ACHN (cell line): ENCODE results near the gene PIEZO1.
"Not testable (repeated sequence)": the region's sequence is repeated elsewhere in the genome, so short reads cannot be mapped to it uniquely, and the experiment has no call there.

Experiments
- DNase-seq: peaks from one replicate; pipeline ENCODE4 v3.0.0-alpha.2; 2015
- in situ Hi-C: cut with HindIII; loops from 2 replicates; pipeline ENCODE4 v1.10.0; 2017; ENCODE audit warnings: low sequenced_read_pairs, low pct_ligation_motif_present, low pct_unique_long_range_greater_than_20kb

PIEZO1 gene

DNA sequence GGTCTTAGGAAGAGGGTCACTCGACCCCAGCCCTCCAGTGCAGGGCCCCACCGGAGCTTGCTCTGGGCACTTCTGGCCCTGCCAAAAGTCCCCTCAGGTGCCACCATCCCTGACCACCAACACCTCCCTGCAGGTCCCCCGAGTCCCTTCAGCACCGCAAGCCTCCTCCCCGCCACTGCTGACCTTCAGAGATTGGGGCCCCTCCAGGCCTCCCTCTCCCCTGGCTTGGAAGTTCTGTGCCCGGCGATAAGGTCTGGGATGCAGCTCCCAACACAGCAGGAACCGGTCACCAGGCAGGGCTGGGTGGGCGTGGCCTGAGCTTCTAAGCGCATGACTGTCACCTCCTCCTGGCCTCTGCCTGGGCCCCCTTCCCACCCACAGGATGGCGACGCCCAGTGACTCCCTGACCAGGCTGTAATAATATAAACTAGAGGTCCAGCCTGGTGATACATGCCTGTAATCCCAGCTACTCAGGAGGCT is 11.2 kb downstream of the PIEZO1 start:
- peak; percentile 46 for DNase-seq
- in situ Hi-C loops = loop anchor here (25.0 kb wide), 1 partner anchor 88 kb away; the partner anchor contains the start of genes GALNS, PABPN1L and TRAPPC2L

DNA sequence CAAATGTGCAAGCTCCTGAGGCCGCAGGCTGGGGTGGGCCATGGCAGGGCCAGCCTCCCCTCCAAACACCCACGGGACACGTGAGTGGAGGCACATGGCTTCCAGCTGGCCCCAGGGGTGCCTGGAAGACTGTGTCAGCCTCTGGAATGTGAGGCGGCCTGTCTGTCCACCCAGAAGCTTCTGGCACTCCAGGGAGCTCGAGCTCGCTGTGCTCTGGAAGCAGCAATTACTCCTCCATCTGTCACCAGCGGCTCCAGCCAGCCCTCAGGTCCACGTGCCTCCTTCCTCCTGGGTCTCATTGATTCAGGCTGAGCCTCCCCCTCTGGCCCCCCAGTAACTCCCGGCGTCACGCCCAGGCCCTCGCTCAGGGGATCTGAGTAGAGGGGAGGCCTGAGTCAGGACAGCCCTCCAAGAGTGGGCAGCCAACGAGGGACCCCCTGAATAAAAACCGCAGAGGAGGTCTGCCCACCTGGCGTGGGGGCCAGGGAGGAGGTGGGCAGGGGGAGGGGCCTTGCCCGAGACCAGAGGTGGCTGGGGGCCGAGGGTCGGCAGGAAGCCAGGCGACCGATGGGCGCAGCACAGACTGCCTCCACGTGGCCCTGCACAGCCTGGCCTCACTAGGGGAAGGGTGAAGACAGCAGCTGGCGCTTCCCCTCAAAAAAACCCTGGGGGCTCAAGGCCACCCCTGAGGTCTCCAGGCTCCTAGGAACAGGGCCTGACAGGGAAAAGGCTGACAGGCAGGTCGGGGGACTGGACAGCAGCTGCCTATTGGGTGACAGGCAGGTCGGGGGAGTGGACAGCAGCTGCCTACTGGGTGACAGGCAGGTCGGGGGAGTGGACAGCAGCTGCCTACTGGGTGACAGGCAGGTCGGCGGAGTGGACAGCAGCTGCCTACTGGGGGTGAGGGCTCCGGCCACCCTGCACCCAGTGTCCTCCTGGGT is 11.9 kb downstream of the PIEZO1 start:
- in situ Hi-C loops = loop anchor here (25.0 kb wide), 1 partner anchor 89 kb away; the partner anchor contains the start of genes GALNS, PABPN1L and TRAPPC2L

DNA sequence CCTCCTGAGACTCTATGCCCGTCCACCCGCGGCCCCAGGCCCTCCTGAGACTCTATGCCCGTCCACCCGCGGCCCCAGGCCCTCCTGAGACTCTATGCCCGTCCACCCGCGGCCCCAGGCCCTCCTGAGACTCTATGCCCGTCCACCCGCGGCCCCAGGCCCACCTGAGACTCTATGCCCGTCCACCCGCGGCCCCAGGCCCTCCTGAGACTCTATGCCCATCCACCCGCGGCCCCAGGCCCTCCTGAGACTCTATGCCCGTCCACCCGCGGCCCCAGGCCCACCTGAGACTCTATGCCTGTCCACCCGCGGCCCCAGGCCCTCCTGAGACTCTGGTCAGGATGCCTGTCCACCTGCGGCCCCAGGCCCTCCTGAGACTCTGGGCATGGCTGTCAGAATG is 13.2 kb downstream of the PIEZO1 start:
- in situ Hi-C loops = loop anchor here (25.0 kb wide), 1 partner anchor 91 kb away; the partner anchor contains the start of genes GALNS, PABPN1L and TRAPPC2L
- DNase-seq = not testable (repeated sequence)

More for the DNA sequence above, 11.9 kb downstream of the PIEZO1 start:
- DNase-seq = peak; percentile 65

GRCh38 chr16:88771294-88771772 is 13.7 kb downstream of the PIEZO1 start:
- no peak for DNase-seq
- in situ Hi-C loops = loop anchor here (25.0 kb wide), 1 partner anchor 91 kb away; the partner anchor contains the start of genes GALNS, PABPN1L and TRAPPC2L

GRCh38 chr16:88770461-88771293 is 14.3 kb downstream of the PIEZO1 start:
- DNase-seq = peak; percentile 98
- in situ Hi-C loops = loop anchor here (25.0 kb wide), 1 partner anchor 92 kb away; the partner anchor contains the start of genes GALNS, PABPN1L and TRAPPC2L

- in situ Hi-C loops = loop anchor here (25.0 kb wide), 1 partner anchor 92 kb away; the partner anchor contains the start of genes GALNS, PABPN1L and TRAPPC2L
- peak; percentile 43 for DNase-seq
Measured at GRCh38 chr16:88769617-88770460, 15.2 kb downstream of the PIEZO1 start.

- DNase-seq = no peak
- in situ Hi-C loops = loop anchor here (25.0 kb wide), 1 partner anchor 94 kb away; the partner anchor contains the start of genes GALNS, PABPN1L and TRAPPC2L
Measured at GRCh38 chr16:88768071-88768783, 16.8 kb downstream of the PIEZO1 start.

DNA sequence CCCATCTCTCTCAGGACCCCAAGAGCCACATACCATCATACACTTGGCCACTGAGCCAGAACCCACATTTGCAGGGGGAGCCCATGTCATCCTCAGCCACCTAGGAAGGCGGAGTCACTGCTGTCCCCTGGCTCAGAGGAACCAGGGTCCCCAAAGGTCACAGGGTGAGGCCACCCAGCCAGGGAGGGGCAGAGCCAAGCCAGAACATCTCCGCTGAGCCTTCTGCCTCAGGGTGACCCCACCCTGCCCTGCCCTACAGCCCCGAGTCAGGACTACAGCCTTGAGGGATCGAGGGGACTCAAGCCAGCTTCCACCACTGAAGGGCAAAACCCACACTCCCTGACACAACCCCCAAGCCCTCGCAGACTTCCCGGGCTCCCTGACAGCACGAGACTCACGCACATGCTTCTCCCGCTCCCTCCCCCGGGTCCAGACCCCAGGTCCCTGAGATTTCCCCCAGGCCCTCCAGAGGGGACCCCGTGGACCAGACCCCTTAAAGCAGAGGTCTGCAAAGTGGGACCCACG is 17.4 kb downstream of the PIEZO1 start:
- in situ Hi-C loops = loop anchor here (25.0 kb wide), 1 partner anchor 95 kb away; the partner anchor contains the start of genes GALNS, PABPN1L and TRAPPC2L
- no peak for DNase-seq

GRCh38 chr16:88766975-88767374 is 18.0 kb downstream of the PIEZO1 start:
- DNase-seq = no peak
- in situ Hi-C loops = loop anchor here (25.0 kb wide), 1 partner anchor 95 kb away; the partner anchor contains the start of genes GALNS, PABPN1L and TRAPPC2L

DNA sequence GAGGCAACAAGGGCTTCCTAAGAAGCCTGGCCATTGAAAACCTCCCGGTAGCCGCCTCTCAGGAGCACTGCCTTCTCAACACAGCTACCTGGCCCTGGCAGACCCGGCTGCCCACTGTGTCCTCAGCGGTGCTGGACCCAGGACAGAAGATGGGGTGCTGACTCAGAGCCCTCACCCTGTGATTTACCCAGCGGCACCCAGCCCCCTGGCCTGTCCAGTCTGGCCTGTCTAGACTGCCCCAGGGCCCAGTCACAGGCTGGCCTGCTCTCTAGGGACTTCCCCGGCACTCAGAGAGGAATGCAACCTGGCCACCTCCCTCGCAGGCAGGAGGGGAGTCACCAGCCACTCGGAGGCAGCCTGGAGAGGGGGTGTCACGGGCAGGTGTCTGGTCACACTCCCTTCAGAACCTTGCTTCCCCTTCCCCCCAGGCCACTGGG is 20.1 kb downstream of the PIEZO1 start:
- in situ Hi-C loops = loop anchor here (25.0 kb wide), 1 partner anchor 97 kb away; the partner anchor contains the start of genes GALNS, PABPN1L and TRAPPC2L
- DNase-seq = no peak

DNA sequence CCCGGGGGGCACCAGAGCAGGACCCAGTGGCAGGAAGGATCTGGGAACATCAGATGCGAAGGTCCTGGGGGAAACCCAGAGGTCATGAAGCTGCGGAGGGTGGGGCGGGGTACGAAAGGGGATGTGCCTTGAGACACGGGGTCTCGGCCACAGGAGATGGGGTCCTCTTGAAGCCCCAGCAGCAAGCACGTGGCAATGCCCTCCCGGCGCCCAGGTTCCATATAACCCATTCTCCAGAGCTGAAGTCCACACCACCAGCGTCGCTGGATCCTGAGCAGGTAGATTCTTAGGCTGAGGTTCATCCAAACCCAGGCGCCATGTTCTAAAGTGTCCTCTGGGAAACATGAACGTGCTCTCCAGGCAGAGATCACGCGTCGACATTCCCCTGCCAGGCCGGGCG is 20.9 kb downstream of the PIEZO1 start:
- in situ Hi-C loops = loop anchor here (25.0 kb wide), 1 partner anchor 98 kb away; the partner anchor contains the start of genes GALNS, PABPN1L and TRAPPC2L
- DNase-seq = no peak

DNA sequence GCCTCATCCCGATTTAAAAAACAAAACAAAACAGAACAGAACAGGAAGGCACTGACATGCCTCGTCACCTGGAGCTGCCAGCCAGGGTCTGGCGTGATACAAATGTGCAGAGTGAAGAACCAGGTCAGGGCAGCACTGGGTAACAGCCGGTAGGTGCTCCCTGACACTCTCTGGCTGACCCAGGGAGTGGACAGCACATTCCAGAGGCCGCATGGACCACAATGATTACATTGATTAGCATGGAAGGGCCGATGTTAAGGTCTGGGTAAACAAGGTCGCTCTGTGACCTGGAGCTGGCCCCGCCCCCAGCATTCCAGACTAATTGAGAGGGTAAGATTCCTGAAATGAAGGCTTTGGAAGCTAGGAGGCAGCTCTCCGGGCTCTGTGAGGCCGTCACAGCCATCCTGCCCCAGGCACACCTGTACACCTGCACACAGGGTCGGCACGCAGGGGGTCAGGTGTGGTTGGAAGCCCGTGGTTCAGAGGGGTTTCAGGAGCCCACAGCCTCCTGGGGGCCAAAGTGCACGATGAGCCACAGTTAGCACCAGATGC is 21.4 kb downstream of the PIEZO1 start:
- DNase-seq = no peak
- in situ Hi-C loops = loop anchor here (25.0 kb wide), 1 partner anchor 99 kb away; the partner anchor contains the start of genes GALNS, PABPN1L and TRAPPC2L

- no peak for DNase-seq
- in situ Hi-C loops = loop anchor here (25.0 kb wide), 1 partner anchor 99 kb away; the partner anchor contains the start of genes GALNS, PABPN1L and TRAPPC2L
Measured at GRCh38 chr16:88762941-88763340, 22.1 kb downstream of the PIEZO1 start.

GRCh38 chr16:88762258-88762870 is 22.7 kb downstream of the PIEZO1 start:
- in situ Hi-C loops = loop anchor here (25.0 kb wide), 1 partner anchor 100 kb away; the partner anchor contains the start of genes GALNS, PABPN1L and TRAPPC2L
- DNase-seq = no peak

DNA sequence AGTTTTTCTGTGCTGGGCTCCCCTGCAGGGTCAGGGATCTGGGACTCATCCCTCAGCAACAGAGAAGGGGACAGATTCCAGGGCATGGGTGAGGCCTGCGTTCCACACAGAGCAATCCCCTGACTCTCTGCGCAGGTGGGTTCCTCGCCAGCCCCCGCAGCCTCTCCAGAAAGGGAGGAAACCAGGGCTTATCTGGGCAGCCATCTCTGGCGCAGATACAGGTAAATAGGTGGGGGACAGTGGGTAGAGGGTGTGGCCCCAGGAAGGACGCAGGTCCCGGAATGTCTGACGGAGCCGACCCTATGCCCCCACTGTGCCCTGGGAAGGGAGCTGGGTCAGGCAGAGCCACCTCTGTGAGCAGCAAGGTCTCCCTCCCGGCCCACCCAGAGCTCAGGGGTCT is 23.2 kb downstream of the PIEZO1 start:
- DNase-seq = no peak
- in situ Hi-C loops = loop anchor here (25.0 kb wide), 1 partner anchor 100 kb away; the partner anchor contains the start of genes GALNS, PABPN1L and TRAPPC2L
